Measurements from ENCODE around the gene LIPA. TPM values are rescaled to one million over a fixed set of nuclear protein-coding genes. Genes with fewer than 3 reads are reported as not detected.
"Not testable (repeated sequence)": the region's sequence is repeated elsewhere in the genome, so short reads cannot be mapped to it uniquely, and the experiment has no call there.

Gene LIPA
- total and polyA plus RNA-seq, 4 experiments from 2014 or later: 55.5 to 147 (median 75.8) TPM

- Mint-ChIP-seq H3K4me3 (no peak overlapping the region), H3K36me3 (peaks cover 1 to 8% of the 10 kb centered on the region in 2 donors), H3K27ac (peak overlapping the region in 1 of 7 donors; percentile 6), H3K27me3 (no peaks in the 10 kb centered on the region), H3K9me3 (peaks cover 0 to 15% (median 9%) of the 10 kb centered on the region in 8 donors), H3K4me1 (peaks cover 0 to 7% (median 2%) of the 10 kb centered on the region in 4 donors)
- no peak for DNase-seq
- Histone ChIP-seq H3K4me1 (ENCODE audit: insufficient read depth, low read length) (peaks cover under 1% of the 10 kb centered on the region), H3K36me3 (ENCODE audit: insufficient read depth, low read length) (no peaks in the 10 kb centered on the region), H3K27ac (ENCODE audit: low read depth, low read length) (no peak overlapping the region), H3K4me3 (ENCODE audit: low read length in 2 of 2) (no peak overlapping the region), H3K9me3 (ENCODE audit: control insufficient read depth in 1 of 2, low read length in 2 of 2) (no peaks in the 10 kb centered on the region), H3K27me3 (ENCODE audit: insufficient read depth, low read length) (no peaks in the 10 kb centered on the region)
- CTCF ChIA-PET (ENCODE audit: partially characterized antibody): interaction anchor here (1.2 kb wide), 1 partner anchor 267 kb away, joined by 3 read pairs; no protein-coding TSS in a partner anchor
- intact Hi-C loops (cut with micrococcal nuclease): no loop called here
- POLR2A ChIA-PET (ENCODE audit: partially characterized antibody): interaction anchor here (0.7 kb wide), 1 partner anchor 119 kb away, joined by 3 read pairs; the partner anchor contains the start of gene IFIT5
These were observed 44.0 kb upstream of the LIPA start for GRCh38 chr10:89295597-89295996.

DNA sequence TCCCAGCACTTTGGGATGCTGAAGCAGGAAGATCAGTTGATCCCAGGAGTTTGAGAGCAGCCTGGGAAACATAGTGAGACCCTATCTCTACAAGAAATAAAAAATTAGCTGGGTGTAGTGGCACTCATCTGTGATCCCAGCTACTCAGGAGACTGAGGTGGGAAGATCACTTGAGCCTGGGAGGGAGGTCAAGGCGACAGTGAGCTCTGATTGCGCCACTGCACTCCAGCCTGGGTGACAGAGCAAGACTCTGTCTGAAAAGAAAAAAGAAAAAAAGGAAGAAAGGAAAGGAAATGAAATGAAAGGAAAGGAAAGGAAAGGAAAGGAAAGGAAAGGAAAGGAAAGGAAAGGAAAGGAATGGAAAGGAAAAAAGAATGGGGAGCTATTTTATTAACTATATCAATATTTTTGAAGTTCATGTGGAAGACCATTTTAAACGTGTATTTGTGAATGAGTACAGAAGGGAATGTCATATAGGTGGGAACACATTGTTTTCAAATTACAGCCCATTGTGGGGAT is 43.2 kb upstream of the LIPA start:
- Histone ChIP-seq H3K9me3 (ENCODE audit: control insufficient read depth in 1 of 2, low read length in 2 of 2) (no peaks in the 10 kb centered on the region), H3K27ac (ENCODE audit: low read depth, low read length) (no peak overlapping the region), H3K27me3 (ENCODE audit: insufficient read depth, low read length) (no peaks in the 10 kb centered on the region), H3K4me1 (ENCODE audit: insufficient read depth, low read length) (no peaks in the 10 kb centered on the region), H3K36me3 (ENCODE audit: insufficient read depth, low read length) (no peaks in the 10 kb centered on the region), H3K4me3 (ENCODE audit: low read length in 2 of 2) (no peak overlapping the region)
- Mint-ChIP-seq H3K27ac (peak overlapping the region in 1 of 7 donors; percentile 8), H3K4me1 (peaks cover 0 to 7% (median 2%) of the 10 kb centered on the region in 4 donors), H3K27me3 (no peaks in the 10 kb centered on the region), H3K4me3 (peak overlapping the region in 1 of 8 donors; percentile 55), H3K36me3 (peaks cover 1 to 8% of the 10 kb centered on the region in 2 donors), H3K9me3 (peaks cover 0 to 15% (median 9%) of the 10 kb centered on the region in 8 donors)
- DNase-seq: no peak
- ChIA-PET CTCF (ENCODE audit: partially characterized antibody) (interaction anchor here (0.7 to 1.6 kb wide), 6 partner anchors 52 to 268 kb away, joined by 3 to 5 read pairs (median 3); partner anchors contain the start of gene IFIT1), POLR2A (ENCODE audit: partially characterized antibody) (interaction anchor here (0.7 kb wide), 1 partner anchor 120 kb away, joined by 3 read pairs; the partner anchor contains the start of gene IFIT5)
- intact Hi-C loops (cut with micrococcal nuclease): no loop called here

GRCh38 chr10:89285303-89285702 is 33.7 kb upstream of the LIPA start:
- H3K36me3 Mint-ChIP-seq; H3K27me3 ChIP-seq (ENCODE audit: insufficient read depth, low read length); H3K4me3 Mint-ChIP-seq; intact Hi-C loops (cut with micrococcal nuclease); CTCF ChIA-PET (ENCODE audit: partially characterized antibody); H3K4me1 Mint-ChIP-seq; H3K9me3 Mint-ChIP-seq; H3K9me3 ChIP-seq (ENCODE audit: control insufficient read depth in 1 of 2, low read length in 2 of 2); H3K36me3 ChIP-seq (ENCODE audit: insufficient read depth, low read length); H3K27ac ChIP-seq (ENCODE audit: low read depth, low read length); H3K27me3 Mint-ChIP-seq; H3K4me3 ChIP-seq (ENCODE audit: low read length in 2 of 2); DNase-seq; H3K4me1 ChIP-seq (ENCODE audit: insufficient read depth, low read length): not testable (repeated sequence)
- POLR2A ChIA-PET (ENCODE audit: partially characterized antibody): interaction anchor here (0.8 kb wide), 1 partner anchor 16 kb away, joined by 3 read pairs; no protein-coding TSS in a partner anchor
- peak overlapping the region in 1 of 7 donors; percentile 8 for H3K27ac Mint-ChIP-seq

GRCh38 chr10:89284711-89285110 is 33.1 kb upstream of the LIPA start:
- DNase-seq; H3K27ac ChIP-seq (ENCODE audit: low read depth, low read length); H3K36me3 Mint-ChIP-seq; H3K27me3 ChIP-seq (ENCODE audit: insufficient read depth, low read length); H3K27me3 Mint-ChIP-seq; intact Hi-C loops (cut with micrococcal nuclease); H3K4me1 Mint-ChIP-seq; H3K4me1 ChIP-seq (ENCODE audit: insufficient read depth, low read length); H3K9me3 Mint-ChIP-seq; H3K4me3 ChIP-seq (ENCODE audit: low read length in 2 of 2); H3K9me3 ChIP-seq (ENCODE audit: control insufficient read depth in 1 of 2, low read length in 2 of 2); H3K36me3 ChIP-seq (ENCODE audit: insufficient read depth, low read length); H3K4me3 Mint-ChIP-seq; CTCF ChIA-PET (ENCODE audit: partially characterized antibody): not testable (repeated sequence)
- POLR2A ChIA-PET (ENCODE audit: partially characterized antibody): interaction anchor here (0.8 kb wide), 1 partner anchor 16 kb away, joined by 3 read pairs; no protein-coding TSS in a partner anchor
- H3K27ac Mint-ChIP-seq: peak overlapping the region in 1 of 7 donors; percentile 8

- no peak for DNase-seq
- H3K9me3 Mint-ChIP-seq: no peaks in the 10 kb centered on the region
- Histone ChIP-seq H3K4me1 (ENCODE audit: insufficient read depth, low read length) (no peaks in the 10 kb centered on the region), H3K27me3 (ENCODE audit: insufficient read depth, low read length) (no peaks in the 10 kb centered on the region), H3K27ac (ENCODE audit: low read depth, low read length) (no peak overlapping the region), H3K4me3 (ENCODE audit: low read length in 2 of 2) (no peak overlapping the region), H3K36me3 (ENCODE audit: insufficient read depth, low read length) (no peaks in the 10 kb centered on the region), H3K9me3 (ENCODE audit: control insufficient read depth in 1 of 2, low read length in 2 of 2) (no peaks in the 10 kb centered on the region)
- H3K36me3 Mint-ChIP-seq: no peaks in the 10 kb centered on the region
- no peak overlapping the region for H3K4me3 Mint-ChIP-seq
- no peaks in the 10 kb centered on the region for H3K27me3 Mint-ChIP-seq
- no peak overlapping the region for H3K27ac Mint-ChIP-seq
- ChIA-PET POLR2A (ENCODE audit: partially characterized antibody) (no interaction called here), CTCF (ENCODE audit: partially characterized antibody) (no interaction called here)
- peaks cover 0 to 3% (median 0%) of the 10 kb centered on the region in 4 donors for H3K4me1 Mint-ChIP-seq
- intact Hi-C loops (cut with micrococcal nuclease): no loop called here
These were observed 32.4 kb upstream of the LIPA start for GRCh38 chr10:89283936-89284475.

GRCh38 chr10:89283025-89283935 is 31.7 kb upstream of the LIPA start:
- H3K4me3 ChIP-seq (ENCODE audit: low read length in 2 of 2): no peak overlapping the region
- no peaks in the 10 kb centered on the region for H3K36me3 ChIP-seq (ENCODE audit: insufficient read depth, low read length)
- no peaks in the 10 kb centered on the region for H3K9me3 ChIP-seq (ENCODE audit: control insufficient read depth in 1 of 2, low read length in 2 of 2)
- no peaks in the 10 kb centered on the region for H3K36me3 Mint-ChIP-seq
- no peaks in the 10 kb centered on the region for H3K4me1 ChIP-seq (ENCODE audit: insufficient read depth, low read length)
- ChIA-PET POLR2A (ENCODE audit: partially characterized antibody) (no interaction called here), CTCF (ENCODE audit: partially characterized antibody) (no interaction called here)
- H3K27me3 Mint-ChIP-seq: no peaks in the 10 kb centered on the region
- no peak overlapping the region for H3K27ac Mint-ChIP-seq
- H3K27ac ChIP-seq (ENCODE audit: low read depth, low read length): no peak overlapping the region
- H3K27me3 ChIP-seq (ENCODE audit: insufficient read depth, low read length): no peaks in the 10 kb centered on the region
- peaks cover 0 to 3% (median 0%) of the 10 kb centered on the region in 4 donors for H3K4me1 Mint-ChIP-seq
- intact Hi-C loops (cut with micrococcal nuclease): no loop called here
- no peaks in the 10 kb centered on the region for H3K9me3 Mint-ChIP-seq
- no peak for DNase-seq
- H3K4me3 Mint-ChIP-seq: no peak overlapping the region

Measured in CD4-positive, alpha-beta memory T cell (primary cell).